B cell (primary cell): Measurements from ENCODE around the gene BACH2. TPM values are rescaled to one million over a fixed set of nuclear protein-coding genes. Genes with fewer than 3 reads are reported as not detected.

ENCODE experiments used
- ATAC-seq: fragments of 200-7000 bp; cut with Tn5 transposase; one replicate; pipeline ENCODE4 v1.10.0; 2021; ENCODE audit warnings: low read depth, mild to moderate bottlenecking, moderate number of reproducible peaks, moderate library complexity
- CTCF ChIA-PET: fragments of 350-600 bp; sonication (Branson Sonifier 250); formaldehyde crosslinking; loops from one replicate; lab custom pipeline; 2021; ENCODE audit warnings: antibody characterized with exemption, inconsistent platforms; lab: Charles Lee
- POLR2A ChIA-PET: fragments of 350-600 bp; sonication (Branson Sonifier 250); formaldehyde crosslinking; loops from one replicate; lab custom pipeline; 2021; ENCODE audit warnings: antibody characterized with exemption; lab: Charles Lee
- DNase-seq: peaks from one replicate; pipeline ENCODE4 v3.0.0; 2013
- H2AFZ ChIP-seq: 2 replicates; pipeline ENCODE4 v1.6.1; 2012; ENCODE audit warnings: mild to moderate bottlenecking, low read depth, low read length; ENCODE audit not compliant: insufficient read depth, poor library complexity, severe bottlenecking
- H3K27ac ChIP-seq, 2 donors: 1 replicate in 1 of 2; 2 replicates in 1 of 2; pipeline ENCODE4 v1.5.1; 2012 to 2013; ENCODE audit warnings: low read length in 2 of 2, mild to moderate bottlenecking in 2 of 2, moderate library complexity in 1 of 2
- H3K27me3 ChIP-seq, 4 experiments: fragments of 200-600 bp in 1 of 4; sonication (generic) in 1 of 4; replicated peaks in 1 of 4; 1 replicate in 2 of 4; 2 replicates in 2 of 4; pipeline versions ENCODE4 v1.6.1 to v1.7.0; 2013 to 2016; ENCODE audit warnings: low read length in 3 of 4, mild to moderate bottlenecking in 2 of 4, mixed read lengths in 1 of 4, moderate library complexity in 1 of 4; ENCODE audit not compliant: insufficient read depth in 4 of 4, control insufficient read depth in 3 of 4; ENCODE audit errors: control extremely low read depth in 1 of 4
- H3K36me3 ChIP-seq, 2 experiments: replicated peaks in 1 of 2; 1 replicate in 1 of 2; 2 replicates in 1 of 2; pipeline versions ENCODE4 v1.6.1 to v1.7.1; 2013; ENCODE audit warnings: low read length in 1 of 2; ENCODE audit not compliant: insufficient read depth in 2 of 2, control insufficient read depth in 1 of 2; ENCODE audit errors: control extremely low read depth in 1 of 2, extremely low read depth in 1 of 2
- H3K4me1 ChIP-seq, 2 donors: fragments of 200-600 bp in 1 of 2; sonication (generic) in 1 of 2; 1 replicate in 1 of 2; 2 replicates in 1 of 2; pipeline versions ENCODE4 v1.5.1 to v1.6.1; 2013 to 2017; ENCODE audit warnings: low read length in 2 of 2; ENCODE audit not compliant: control insufficient read depth in 2 of 2, insufficient read depth in 2 of 2
- H3K4me2 ChIP-seq: replicated peaks from 2 replicates; pipeline ENCODE3; 2012; ENCODE audit warnings: mild to moderate bottlenecking, low read depth, low read length; ENCODE audit not compliant: poor library complexity, severe bottlenecking
- H3K4me3 ChIP-seq, 5 experiments: fragments of 200-600 bp in 1 of 5; sonication (generic) in 1 of 5; 1 replicate in 3 of 5; 2 replicates in 2 of 5; pipeline versions ENCODE4 v1.5.1 to v1.7.0; 2011 to 2016; ENCODE audit warnings: low read length in 4 of 5, mild to moderate bottlenecking in 4 of 5, low read depth in 2 of 5, control low read depth in 1 of 5, moderate library complexity in 1 of 5; ENCODE audit not compliant: insufficient read depth in 1 of 5; ENCODE audit errors: control extremely low read depth in 1 of 5, extremely low read depth in 1 of 5
- H3K79me2 ChIP-seq: fragments of 200-600 bp; sonication (generic); one replicate; pipeline ENCODE4 v1.6.0; 2016; ENCODE audit warnings: low read length; ENCODE audit not compliant: control insufficient read depth, insufficient read depth
- H3K9ac ChIP-seq: fragments of 200-600 bp; sonication (generic); 2 replicates; pipeline ENCODE4 v1.6.1; 2017; ENCODE audit warnings: mild to moderate bottlenecking, low read length, moderate library complexity
- H3K9me3 ChIP-seq, 3 donors: one replicate each; pipeline versions ENCODE4 v1.6.1 to v1.7.1; 2013; ENCODE audit warnings: low read length in 2 of 3; ENCODE audit not compliant: control insufficient read depth in 2 of 3, insufficient read depth in 1 of 3; ENCODE audit errors: control extremely low read depth in 1 of 3
- H4K20me1 ChIP-seq: 2 replicates; pipeline ENCODE4 v1.6.0; 2012; ENCODE audit warnings: mild to moderate bottlenecking, low read length; ENCODE audit not compliant: insufficient read depth, control insufficient read depth, poor library complexity, severe bottlenecking
- H3K27ac Mint-ChIP-seq: one replicate; pipeline ENCODE4 v1.8.0; 2021; ENCODE audit warnings: mixed read lengths
- H3K27me3 Mint-ChIP-seq: one replicate; pipeline ENCODE4 v1.8.0; 2021; ENCODE audit warnings: mixed read lengths
- H3K4me1 Mint-ChIP-seq: one replicate; pipeline ENCODE4 v1.8.0; 2021; ENCODE audit warnings: mixed read lengths
- H3K4me3 Mint-ChIP-seq: one replicate; pipeline ENCODE4 v1.8.0; 2021; ENCODE audit warnings: mixed read lengths
- H3K9me3 Mint-ChIP-seq: one replicate; pipeline ENCODE4 v1.8.0; 2022; ENCODE audit warnings: mixed read lengths; ENCODE audit not compliant: insufficient read depth
- CTCF ChIP-seq: fragments of 200-600 bp; IDR thresholded peaks from one replicate; pipeline ENCODE4 v1.8.0; 2022; ENCODE audit warnings: antibody characterized with exemption, mild to moderate bottlenecking
- EZH2 ChIP-seq: IDR thresholded peaks from 2 replicates; pipeline ENCODE4 v1.6.1; 2012; ENCODE audit warnings: borderline replicate concordance, low read depth, mild to moderate bottlenecking, moderate library complexity, low read length; ENCODE audit not compliant: insufficient read depth, poor library complexity, severe bottlenecking
- WGBS: methylation state at CpG from one replicate; pipeline ENCODE4 v1.1.5; 2013; ENCODE audit warnings: missing lambda C conversion rate; ENCODE audit not compliant: insufficient coverage; 5-methylcytosine and 5-hydroxymethylcytosine counted together
- intact Hi-C: fragments of 100-400 bp; cut with micrococcal nuclease; formaldehyde crosslinking; loops from one replicate; pipeline ENCODE4 v1.10.0; 2022
- polyA plus RNA-seq: library from polyadenylated mRNA; depleted of rRNA; stranded (reverse); fragments of >200 nt; gene quantifications from 2 replicates; pipeline ENCODE4 v1.2.3, GENCODE V29; 2012
- total RNA-seq, 2 donors: library from RNA; stranded (reverse); fragments of 120-200 nt in 1 of 2; gene quantifications; 1 replicate in 1 of 2; 2 replicates in 1 of 2; pipeline versions ENCODE4 v1.2.3 to v1.2.4, GENCODE V29; 2013 to 2022

Gene BACH2
- total and polyA plus RNA-seq, 2 donors (not counting 1 experiment from before 2014, with no cell fraction given): 41.1 to 235 TPM

- no peaks in the 10 kb centered on the region for H3K36me3 ChIP-seq
Measured at GRCh38 chr6:90311569-90311968, 14.9 kb upstream of the BACH2 start.

More at GRCh38 chr6:90311569-90311968, 14.9 kb upstream of the BACH2 start:
- H3K9me3 ChIP-seq: peaks cover 0 to 3% (median 0%) of the 10 kb centered on the region in 3 donors
- no peak for TF ChIP-seq EZH2
- no peak for TF ChIP-seq CTCF
- peaks cover 73% of the 10 kb centered on the region for H3K4me1 Mint-ChIP-seq
- peaks cover 54% of the 10 kb centered on the region for H3K79me2 ChIP-seq
- intact Hi-C loops: no loop called here
- no peaks in the 10 kb centered on the region for H3K27me3 ChIP-seq
- ChIA-PET POLR2A (no interaction called here), CTCF (no interaction called here)
- no peaks in the 10 kb centered on the region for H4K20me1 ChIP-seq
- H3K27ac Mint-ChIP-seq: peak overlapping the region; percentile 63
- peak overlapping the region in 1 of 5 experiments; percentile 15 for H3K4me3 ChIP-seq
- H3K27ac ChIP-seq: peak overlapping the region; percentile 42 to 71
- peak overlapping the region; percentile 51 for H3K4me2 ChIP-seq
- peak overlapping the region; percentile 15 for H3K9ac ChIP-seq
- no peak for DNase-seq
- WGBS: no CpG with 5 or more reads among the region's 4 CpGs
- H3K9me3 Mint-ChIP-seq: no peaks in the 10 kb centered on the region
- no peak for ATAC-seq
- H3K27me3 Mint-ChIP-seq: no peaks in the 10 kb centered on the region
- H2AFZ ChIP-seq: no peak overlapping the region
- H3K4me1 ChIP-seq: peaks cover 78 to 79% of the 10 kb centered on the region in 2 donors
- H3K4me3 Mint-ChIP-seq: no peak overlapping the region
